Kidney (tissue), 14 donors: ENCODE data around the gene ANKRD53. TPM values are rescaled to one million over a fixed set of nuclear protein-coding genes. Genes with fewer than 3 reads are reported as not detected.

ENCODE experiments used
- DNase-seq, 5 donors: peaks; one replicate each; pipeline ENCODE4 v3.0.0-alpha.2; 2013 to 2020
- FAIRE-seq: peaks from 2 replicates; lab custom pipeline; 2012; peaks lifted over from hg19 to GRCh38; lab: Jason Lieb, UNC
- H3K27ac ChIP-seq, 2 donors: one replicate each; pipeline ENCODE4 v1.7.0; 2013; ENCODE audit warnings: low read depth in 2 of 2, low read length in 2 of 2, inconsistent platforms in 1 of 2
- H3K27me3 ChIP-seq: one replicate; pipeline ENCODE4 v1.7.1; 2013; ENCODE audit warnings: low read length, inconsistent platforms; ENCODE audit not compliant: control insufficient read depth, insufficient read depth
- H3K36me3 ChIP-seq, 3 donors: one replicate each; pipeline versions ENCODE4 v1.7.0 to v1.7.1; 2013; ENCODE audit warnings: low read length in 3 of 3, control low read depth in 1 of 3, inconsistent platforms in 1 of 3; ENCODE audit not compliant: insufficient read depth in 3 of 3, control insufficient read depth in 2 of 3
- H3K4me1 ChIP-seq, 3 donors: one replicate each; pipeline versions ENCODE4 v1.7.0 to v1.7.1; 2013; ENCODE audit warnings: low read length in 3 of 3, inconsistent platforms in 1 of 3, low read depth in 1 of 3; ENCODE audit not compliant: control insufficient read depth in 2 of 3, insufficient read depth in 2 of 3
- H3K4me3 ChIP-seq, 3 donors: one replicate each; pipeline versions ENCODE4 v1.7.0 to v1.8.1; 2013; ENCODE audit warnings: low read length in 3 of 3, control low read depth in 1 of 3, inconsistent platforms in 1 of 3
- H3K9ac ChIP-seq, 3 donors: one replicate each; pipeline versions ENCODE4 v1.7.0 to v1.7.1; 2013; ENCODE audit warnings: low read length in 3 of 3, control low read depth in 1 of 3, inconsistent platforms in 1 of 3
- H3K9me3 ChIP-seq, 3 donors: one replicate each; pipeline versions ENCODE4 v1.7.0 to v1.7.1; 2013; ENCODE audit warnings: low read length in 3 of 3, control low read depth in 1 of 3, inconsistent platforms in 1 of 3; ENCODE audit not compliant: control insufficient read depth in 2 of 3, insufficient read depth in 1 of 3
- CTCF ChIP-seq: IDR thresholded peaks from 3 replicates; pipeline ENCODE4 v1.5.1; 2012; ENCODE audit warnings: mild to moderate bottlenecking, moderate library complexity, borderline replicate concordance; ENCODE audit not compliant: insufficient read depth; ENCODE audit errors: extremely low read depth
- intact Hi-C: fragments of 100-400 bp; cut with DNase I; formaldehyde crosslinking; loops from one replicate; pipeline ENCODE4 v1.11.1; 2022
- polyA plus RNA-seq: library from polyadenylated mRNA; stranded (reverse); fragments of 350-450 nt; fragmentation: Illumina TruSeq; extraction: RNeasy Lipid Tissue Mini Kit (QIAGEN cat#74804); gene quantifications from one replicate; pipeline ENCODE4 v1.2.3, GENCODE V29; 2014; ENCODE audit warnings: low read depth, low replicate concordance; ENCODE audit not compliant: insufficient read depth
- total RNA-seq: library from RNA; stranded (reverse); fragmentation: NEBNext Ultra II Directional; extraction: Animal tissue kit (Norgen Biotek cat#: 25700); gene quantifications from one replicate; pipeline ENCODE4 v1.2.1, GENCODE V29; 2021
- donor health status: control.
- donor health status: control.
- donor health status: control.
- donor health status: control.
- donor health status: control.
- donor health status: DM: yes; HTN: yes; CAD: no.
- donor health status: Normal renal cell carcinoma (clear cell type).

Gene ANKRD53
- total and polyA plus RNA-seq, 2 donors from 2014 or later, result 1.3 to 2.1 TPM

- Histone ChIP-seq H3K27me3 (no peaks in the 10 kb centered on the region), H3K9me3 (no peaks in the 10 kb centered on the region), H3K9ac (peak overlapping the region in 2 of 3 donors; percentile 85 to 94), H3K36me3 (peaks cover 0 to 22% (median 15%) of the 10 kb centered on the region in 3 donors), H3K27ac (no peak overlapping the region), H3K4me1 (peaks cover 0 to 16% (median 14%) of the 10 kb centered on the region in 3 donors), H3K4me3 (peak overlapping the region; percentile 30 to 96 (median 81))
- TF ChIP-seq CTCF, result no peak
- intact Hi-C loops, result no loop called here
- DNase-seq (no peak), FAIRE-seq (no peak)
Measured at GRCh38 chr2:70992945-70993853, 14.8 kb downstream of the ANKRD53 start.

GRCh38 chr2:70994009-70994698, 15.7 kb downstream of the ANKRD53 start:
- no peak for FAIRE-seq
- no peaks in the 10 kb centered on the region for H3K27me3 ChIP-seq
- peak in 1 of 5 donors; percentile 50 for DNase-seq
- H3K9ac ChIP-seq, result peak overlapping the region; percentile 50 to 94 (median 85)
- intact Hi-C loops, result no loop called here
- peak overlapping the region; percentile 44 to 51 for H3K27ac ChIP-seq
- H3K4me1 ChIP-seq, result peaks cover 0 to 16% (median 14%) of the 10 kb centered on the region in 3 donors
- no peak for TF ChIP-seq CTCF
- no peaks in the 10 kb centered on the region for H3K9me3 ChIP-seq
- peaks cover 0 to 14% (median 10%) of the 10 kb centered on the region in 3 donors for H3K36me3 ChIP-seq
- peak overlapping the region; percentile 75 to 96 (median 81) for H3K4me3 ChIP-seq

- no peaks in the 10 kb centered on the region for H3K9me3 ChIP-seq
- peak within 1 kb of the TSS; percentile 50 to 94 (median 85) for H3K9ac ChIP-seq
- TF ChIP-seq CTCF, result peak; percentile 60
- intact Hi-C loops, result no loop called here
- peak; percentile 93 to 96 (median 93) for DNase-seq
- no peak for FAIRE-seq
- no peaks in the 10 kb centered on the region for H3K27me3 ChIP-seq
- peaks cover 0 to 16% (median 14%) of the 10 kb centered on the region in 3 donors for H3K4me1 ChIP-seq
- peaks cover 0 to 8% (median 7%) of the 10 kb centered on the region in 3 donors for H3K36me3 ChIP-seq
- H3K4me3 ChIP-seq, result peak within 1 kb of the TSS; percentile 75 to 96 (median 81)
- peak within 1 kb of the TSS; percentile 44 to 51 for H3K27ac ChIP-seq
Measured at GRCh38 chr2:70994699-70995425, 16.4 kb downstream of the ANKRD53 start, which contains the start of gene TEX261. TSS of gene TEX261 (minus strand) at chr2:70994873. CDS start at chr2:70994757, 116 bp downstream.
